Fibroblast of villous mesenchyme (primary cell): Measurements from ENCODE around the gene AFF1. TPM values are rescaled to one million over a fixed set of nuclear protein-coding genes. Genes with fewer than 3 reads are reported as not detected.
"Not testable (repeated sequence)": the region's sequence is repeated elsewhere in the genome, so short reads cannot be mapped to it uniquely, and the experiment has no call there.

ENCODE experiments used
- DNase-seq: peaks from one replicate; pipeline ENCODE4 v3.0.0-alpha.2; 2010; ENCODE audit warnings: low read depth
- H3K4me3 ChIP-seq: 2 replicates; pipeline ENCODE4 v1.5.1; 2011; ENCODE audit warnings: low read depth, mild to moderate bottlenecking, low read length
- CTCF ChIP-seq: IDR thresholded peaks from 2 replicates; pipeline ENCODE4 v1.5.1; 2012; ENCODE audit warnings: low read depth, mild to moderate bottlenecking, low read length; ENCODE audit not compliant: insufficient read depth
- total RNA-seq: library from RNA; depleted of rRNA; stranded (reverse); fragments of >200 nt; gene quantifications from 2 replicates; pipeline ENCODE4 v1.2.3, GENCODE V29; 2012

The AFF1 gene
- total RNA-seq, 1 donor, result 34.1 TPM

- H3K4me3 ChIP-seq, result no peak overlapping the region
- TF ChIP-seq CTCF, result no peak
- DNase-seq, result no peak
Measured at GRCh38 chr4:87133183-87133582, 198.4 kb downstream of the AFF1 start.

GRCh38 chr4:87134122-87134521, 199.3 kb downstream of the AFF1 start:
- TF ChIP-seq CTCF, result no peak
- no peak for DNase-seq
- no peak overlapping the region for H3K4me3 ChIP-seq

GRCh38 chr4:87141428-87141827, 206.6 kb downstream of the AFF1 start:
- TF ChIP-seq CTCF, result no peak
- no peak for DNase-seq
- no peak overlapping the region for H3K4me3 ChIP-seq

- no peak for DNase-seq
- TF ChIP-seq CTCF, result no peak
- H3K4me3 ChIP-seq, result no peak overlapping the region
Measured at GRCh38 chr4:87144356-87144755, 209.5 kb downstream of the AFF1 start.

- not testable (repeated sequence) for H3K4me3 ChIP-seq, DNase-seq
Measured at GRCh38 chr4:87145934-87146333, 211.1 kb downstream of the AFF1 start.

GRCh38 chr4:87147116-87147515, 212.3 kb downstream of the AFF1 start:
- H3K4me3 ChIP-seq, result no peak overlapping the region
- TF ChIP-seq CTCF, result no peak
- no peak for DNase-seq

GRCh38 chr4:87150498-87151261, 215.9 kb downstream of the AFF1 start:
- no peak overlapping the region for H3K4me3 ChIP-seq
- peak; percentile 85 for TF ChIP-seq CTCF
- peak; percentile 82 for DNase-seq
